HEK293 (cell line): ENCODE measurements around the gene PHF21A.

Experiments
- CTCF ChIA-PET: fragments of 350-600 bp; formaldehyde crosslinking; extraction: SDS; loops from one replicate; lab custom pipeline; 2021; ENCODE audit warnings: antibody characterized with exemption; lab: Yijun Ruan, JAX
- POLR2A ChIA-PET: fragments of 300-600 bp; formaldehyde crosslinking; extraction: SDS; loops from one replicate; lab custom pipeline; 2020; ENCODE audit warnings: antibody characterized with exemption, inconsistent platforms; lab: Yijun Ruan, JAX
- H3K27ac ChIP-seq: fragments of 200-500 bp; sonication (Bioruptor generic); 2 replicates; pipeline ENCODE4 v1.5.1; 2014; ENCODE audit warnings: low read depth, low read length, control low read depth, inconsistent platforms; ENCODE audit errors: extremely low read depth
- H3K36me3 ChIP-seq, 2 experiments: fragments of 200-500 bp in 1 of 2; sonication (Bioruptor generic) in 1 of 2; 1 replicate in 1 of 2; 2 replicates in 1 of 2; pipeline ENCODE4 v1.5.1; 2014 to 2017; ENCODE audit warnings: inconsistent platforms in 2 of 2, low read length in 2 of 2; ENCODE audit not compliant: control insufficient read depth in 2 of 2, insufficient read depth in 1 of 2
- H3K4me1 ChIP-seq: fragments of 200-500 bp; sonication (Bioruptor generic); 2 replicates; pipeline ENCODE4 v1.5.1; 2014; ENCODE audit warnings: mild to moderate bottlenecking, low read length, inconsistent platforms; ENCODE audit not compliant: control insufficient read depth, insufficient read depth
- H3K4me3 ChIP-seq: 2 replicates; pipeline ENCODE4 v1.5.1; 2011; ENCODE audit warnings: low read depth, mild to moderate bottlenecking, control low read depth, low read length, moderate library complexity
- H3K9me3 ChIP-seq: fragments of 200-500 bp; sonication (Bioruptor generic); 2 replicates; pipeline ENCODE4 v1.5.1; 2014; ENCODE audit warnings: low read depth, low read length, inconsistent platforms; ENCODE audit not compliant: control insufficient read depth, insufficient read depth
- BCL11A ChIP-seq: fragments of 450-650 bp; formaldehyde crosslinking; IDR thresholded peaks from 2 replicates; pipeline ENCODE4 v1.5.1; 2016; ENCODE audit warnings: low read depth, missing biosample characterization, missing genetic modification characterization
- HOXA7 ChIP-seq: sonication (generic); formaldehyde crosslinking; IDR thresholded peaks from 2 replicates; pipeline ENCODE4 v1.8.1; 2022; ENCODE audit warnings: missing genetic modification reagents, borderline replicate concordance
- PRDM1 ChIP-seq: fragments of 450-650 bp; formaldehyde crosslinking; IDR thresholded peaks from 2 replicates; pipeline ENCODE4; 2016; ENCODE audit warnings: missing biosample characterization, missing genetic modification characterization
- RBAK ChIP-seq: fragments of 450-650 bp; formaldehyde crosslinking; IDR thresholded peaks from 2 replicates; pipeline ENCODE4 v1.5.1; 2016; ENCODE audit warnings: missing biosample characterization, missing genetic modification characterization
- REPIN1 ChIP-seq: fragments of 450-650 bp; formaldehyde crosslinking; IDR thresholded peaks from 2 replicates; pipeline ENCODE4 v1.5.1; 2017; ENCODE audit warnings: missing biosample characterization, missing genetic modification characterization, low read depth
- ZNF10 ChIP-seq: fragments of 450-650 bp; formaldehyde crosslinking; IDR thresholded peaks from 2 replicates; pipeline ENCODE4 v1.5.1; 2017; ENCODE audit warnings: missing biosample characterization, missing genetic modification characterization
- ZNF16 ChIP-seq: fragments of 450-650 bp; formaldehyde crosslinking; IDR thresholded peaks from 2 replicates; pipeline ENCODE4 v1.5.1; 2016; ENCODE audit warnings: low read depth, missing biosample characterization, missing genetic modification characterization
- ZNF221 ChIP-seq: fragments of 450-650 bp; formaldehyde crosslinking; IDR thresholded peaks from 2 replicates; pipeline ENCODE4 v1.5.1; 2017; ENCODE audit warnings: missing biosample characterization, missing genetic modification characterization, borderline replicate concordance
- ZNF223 ChIP-seq: fragments of 450-650 bp; formaldehyde crosslinking; IDR thresholded peaks from 2 replicates; pipeline ENCODE4 v1.5.1; 2016; ENCODE audit warnings: missing biosample characterization, missing genetic modification characterization
- ZNF324 ChIP-seq: fragments of 450-650 bp; formaldehyde crosslinking; IDR thresholded peaks from 2 replicates; pipeline ENCODE4 v1.5.1; 2016; ENCODE audit warnings: missing biosample characterization, missing genetic modification characterization
- ZNF341 ChIP-seq: fragments of 450-650 bp; formaldehyde crosslinking; IDR thresholded peaks from 2 replicates; pipeline ENCODE4; 2016; ENCODE audit warnings: low read depth, missing biosample characterization, missing genetic modification characterization
- ZNF529 ChIP-seq: fragments of 450-650 bp; formaldehyde crosslinking; IDR thresholded peaks from 2 replicates; pipeline ENCODE4 v1.5.1; 2017; ENCODE audit warnings: missing genetic modification characterization, missing biosample characterization; ENCODE audit not compliant: insufficient replicate concordance
- ZNF561 ChIP-seq: fragments of 450-650 bp; IDR thresholded peaks from 2 replicates; pipeline ENCODE4 v1.5.1; 2018; ENCODE audit warnings: missing biosample characterization, missing genetic modification characterization, borderline replicate concordance
- ZNF610 ChIP-seq: fragments of 450-650 bp; formaldehyde crosslinking; IDR thresholded peaks from 2 replicates; pipeline ENCODE4 v1.5.1; 2016; ENCODE audit warnings: missing biosample characterization, missing genetic modification characterization, borderline replicate concordance
- TF ChIP-seq, protein P1 (sequence below): fragments of 450-650 bp; formaldehyde crosslinking; IDR thresholded peaks from 2 replicates; pipeline ENCODE4 v1.5.1; 2017; ENCODE audit warnings: missing biosample characterization, missing genetic modification characterization
- TF ChIP-seq, protein P2 (sequence below): fragments of 450-650 bp; formaldehyde crosslinking; conservative IDR thresholded peaks from 2 replicates; pipeline ENCODE4 v1.5.1; 2016; ENCODE audit warnings: low read depth, missing biosample characterization, missing genetic modification characterization
- TF ChIP-seq, protein P3 (sequence below): fragments of 450-650 bp; formaldehyde crosslinking; IDR thresholded peaks from 2 replicates; pipeline ENCODE4 v1.5.1; 2016; ENCODE audit warnings: missing biosample characterization, missing genetic modification characterization
- TF ChIP-seq, protein P4 (sequence below): fragments of 450-650 bp; formaldehyde crosslinking; IDR thresholded peaks from 2 replicates; pipeline ENCODE4 v1.5.1; 2016; ENCODE audit warnings: missing biosample characterization, missing genetic modification characterization

Gene PHF21A

DNA sequence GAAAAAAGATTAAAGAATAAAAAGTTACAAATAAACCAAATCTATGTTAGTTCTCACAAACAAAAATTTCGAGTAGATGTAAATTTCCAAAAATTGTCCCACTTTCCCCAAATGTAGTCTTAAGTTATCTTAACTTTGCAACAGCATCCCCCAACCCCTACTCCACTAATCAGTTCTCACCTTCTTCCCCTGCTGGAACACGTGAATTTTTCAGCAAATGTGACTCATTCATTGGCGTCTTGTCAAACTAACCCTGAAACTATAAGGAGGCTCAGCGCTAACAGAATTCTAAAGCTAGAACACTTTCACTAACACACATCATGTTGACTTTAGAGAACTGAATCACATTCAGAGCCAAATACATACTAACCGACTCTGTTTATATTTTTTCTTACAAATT is 46.1 kb downstream of the PHF21A start:
- H3K4me1 ChIP-seq, result peaks cover 5% of the 10 kb centered on the region; the same call in 1 of the 2 replicates
- H3K27ac ChIP-seq, result no peak overlapping the region
- TF ChIP-seq ZNF221 (tag by site-specific recombination) (no peak), ZNF223 (tag by site-specific recombination) (no peak), BCL11A (no peak), HOXA7 (CRISPR knock-in tag) (no peak), ZNF324 (tag by site-specific recombination) (no peak), RBAK (tag by site-specific recombination) (no peak), PRDM1 (tag by site-specific recombination) (peak; percentile 40; the same call in 1 of the 2 replicates), ZNF529 (tag by site-specific recombination) (no peak), REPIN1 (tag by site-specific recombination) (no peak), ZNF10 (tag by site-specific recombination) (peak; percentile 83), ZNF16 (no peak), ZNF341 (tag by site-specific recombination) (no peak), ZNF610 (tag by site-specific recombination) (no peak), ZNF561 (tag by site-specific recombination) (no peak)
- TF ChIP-seq, protein P1, sequence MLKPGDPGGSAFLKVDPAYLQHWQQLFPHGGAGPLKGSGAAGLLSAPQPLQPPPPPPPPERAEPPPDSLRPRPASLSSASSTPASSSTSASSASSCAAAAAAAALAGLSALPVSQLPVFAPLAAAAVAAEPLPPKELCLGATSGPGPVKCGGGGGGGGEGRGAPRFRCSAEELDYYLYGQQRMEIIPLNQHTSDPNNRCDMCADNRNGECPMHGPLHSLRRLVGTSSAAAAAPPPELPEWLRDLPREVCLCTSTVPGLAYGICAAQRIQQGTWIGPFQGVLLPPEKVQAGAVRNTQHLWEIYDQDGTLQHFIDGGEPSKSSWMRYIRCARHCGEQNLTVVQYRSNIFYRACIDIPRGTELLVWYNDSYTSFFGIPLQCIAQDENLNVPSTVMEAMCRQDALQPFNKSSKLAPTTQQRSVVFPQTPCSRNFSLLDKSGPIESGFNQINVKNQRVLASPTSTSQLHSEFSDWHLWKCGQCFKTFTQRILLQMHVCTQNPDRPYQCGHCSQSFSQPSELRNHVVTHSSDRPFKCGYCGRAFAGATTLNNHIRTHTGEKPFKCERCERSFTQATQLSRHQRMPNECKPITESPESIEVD (tag by site-specific recombination), result no peak
- TF ChIP-seq, protein P2, sequence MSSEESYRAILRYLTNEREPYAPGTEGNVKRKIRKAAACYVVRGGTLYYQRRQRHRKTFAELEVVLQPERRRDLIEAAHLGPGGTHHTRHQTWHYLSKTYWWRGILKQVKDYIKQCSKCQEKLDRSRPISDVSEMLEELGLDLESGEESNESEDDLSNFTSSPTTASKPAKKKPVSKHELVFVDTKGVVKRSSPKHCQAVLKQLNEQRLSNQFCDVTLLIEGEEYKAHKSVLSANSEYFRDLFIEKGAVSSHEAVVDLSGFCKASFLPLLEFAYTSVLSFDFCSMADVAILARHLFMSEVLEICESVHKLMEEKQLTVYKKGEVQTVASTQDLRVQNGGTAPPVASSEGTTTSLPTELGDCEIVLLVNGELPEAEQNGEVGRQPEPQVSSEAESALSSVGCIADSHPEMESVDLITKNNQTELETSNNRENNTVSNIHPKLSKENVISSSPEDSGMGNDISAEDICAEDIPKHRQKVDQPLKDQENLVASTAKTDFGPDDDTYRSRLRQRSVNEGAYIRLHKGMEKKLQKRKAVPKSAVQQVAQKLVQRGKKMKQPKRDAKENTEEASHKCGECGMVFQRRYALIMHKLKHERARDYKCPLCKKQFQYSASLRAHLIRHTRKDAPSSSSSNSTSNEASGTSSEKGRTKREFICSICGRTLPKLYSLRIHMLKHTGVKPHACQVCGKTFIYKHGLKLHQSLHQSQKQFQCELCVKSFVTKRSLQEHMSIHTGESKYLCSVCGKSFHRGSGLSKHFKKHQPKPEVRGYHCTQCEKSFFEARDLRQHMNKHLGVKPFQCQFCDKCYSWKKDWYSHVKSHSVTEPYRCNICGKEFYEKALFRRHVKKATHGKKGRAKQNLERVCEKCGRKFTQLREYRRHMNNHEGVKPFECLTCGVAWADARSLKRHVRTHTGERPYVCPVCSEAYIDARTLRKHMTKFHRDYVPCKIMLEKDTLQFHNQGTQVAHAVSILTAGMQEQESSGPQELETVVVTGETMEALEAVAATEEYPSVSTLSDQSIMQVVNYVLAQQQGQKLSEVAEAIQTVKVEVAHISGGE (tag by site-specific recombination), result no peak
- TF ChIP-seq, protein P3, sequence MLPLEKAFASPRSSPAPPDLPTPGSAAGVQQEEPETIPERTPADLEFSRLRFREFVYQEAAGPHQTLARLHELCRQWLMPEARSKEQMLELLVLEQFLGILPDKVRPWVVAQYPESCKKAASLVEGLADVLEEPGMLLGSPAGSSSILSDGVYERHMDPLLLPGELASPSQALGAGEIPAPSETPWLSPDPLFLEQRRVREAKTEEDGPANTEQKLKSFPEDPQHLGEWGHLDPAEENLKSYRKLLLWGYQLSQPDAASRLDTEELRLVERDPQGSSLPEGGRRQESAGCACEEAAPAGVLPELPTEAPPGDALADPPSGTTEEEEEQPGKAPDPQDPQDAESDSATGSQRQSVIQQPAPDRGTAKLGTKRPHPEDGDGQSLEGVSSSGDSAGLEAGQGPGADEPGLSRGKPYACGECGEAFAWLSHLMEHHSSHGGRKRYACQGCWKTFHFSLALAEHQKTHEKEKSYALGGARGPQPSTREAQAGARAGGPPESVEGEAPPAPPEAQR (tag by site-specific recombination), result no peak
- TF ChIP-seq, protein P4, sequence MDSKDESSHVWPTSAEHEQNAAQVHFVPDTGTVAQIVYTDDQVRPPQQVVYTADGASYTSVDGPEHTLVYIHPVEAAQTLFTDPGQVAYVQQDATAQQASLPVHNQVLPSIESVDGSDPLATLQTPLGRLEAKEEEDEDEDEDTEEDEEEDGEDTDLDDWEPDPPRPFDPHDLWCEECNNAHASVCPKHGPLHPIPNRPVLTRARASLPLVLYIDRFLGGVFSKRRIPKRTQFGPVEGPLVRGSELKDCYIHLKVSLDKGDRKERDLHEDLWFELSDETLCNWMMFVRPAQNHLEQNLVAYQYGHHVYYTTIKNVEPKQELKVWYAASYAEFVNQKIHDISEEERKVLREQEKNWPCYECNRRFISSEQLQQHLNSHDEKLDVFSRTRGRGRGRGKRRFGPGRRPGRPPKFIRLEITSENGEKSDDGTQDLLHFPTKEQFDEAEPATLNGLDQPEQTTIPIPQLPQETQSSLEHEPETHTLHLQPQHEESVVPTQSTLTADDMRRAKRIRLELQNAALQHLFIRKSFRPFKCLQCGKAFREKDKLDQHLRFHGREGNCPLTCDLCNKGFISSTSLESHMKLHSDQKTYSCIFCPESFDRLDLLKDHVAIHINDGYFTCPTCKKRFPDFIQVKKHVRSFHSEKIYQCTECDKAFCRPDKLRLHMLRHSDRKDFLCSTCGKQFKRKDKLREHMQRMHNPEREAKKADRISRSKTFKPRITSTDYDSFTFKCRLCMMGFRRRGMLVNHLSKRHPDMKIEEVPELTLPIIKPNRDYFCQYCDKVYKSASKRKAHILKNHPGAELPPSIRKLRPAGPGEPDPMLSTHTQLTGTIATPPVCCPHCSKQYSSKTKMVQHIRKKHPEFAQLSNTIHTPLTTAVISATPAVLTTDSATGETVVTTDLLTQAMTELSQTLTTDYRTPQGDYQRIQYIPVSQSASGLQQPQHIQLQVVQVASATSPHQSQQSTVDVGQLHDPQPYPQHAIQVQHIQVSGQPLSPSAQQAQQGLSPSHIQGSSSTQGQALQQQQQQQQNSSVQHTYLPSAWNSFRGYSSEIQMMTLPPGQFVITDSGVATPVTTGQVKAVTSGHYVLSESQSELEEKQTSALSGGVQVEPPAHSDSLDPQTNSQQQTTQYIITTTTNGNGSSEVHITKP, result peak; percentile 59
- CTCF ChIA-PET, result interaction anchor here (0.8 kb wide), 1 partner anchor 163 kb away, joined by 3 read pairs; no protein-coding TSS in a partner anchor
- POLR2A ChIA-PET, result no interaction called here
- peaks cover 0 to 4% of the 10 kb centered on the region in 2 experiments; a peak in 1 of 3 replicates for H3K36me3 ChIP-seq
- H3K4me3 ChIP-seq, result no peak overlapping the region
- no peaks in the 10 kb centered on the region for H3K9me3 ChIP-seq
